ENCODE data around the gene MMD.

GRCh38 chr17:55443904-55444303, 22.3 kb upstream of the MMD start:
- TF ChIP-seq SP1 (IDR thresholded peaks at IDR 0.05) (no peak), SUZ12 (IDR thresholded peaks at IDR 0.05) (no peak), HDGF (IDR thresholded peaks at IDR 0.05; ENCODE audit: borderline replicate concordance) (no peak), TARDBP (IDR thresholded peaks at IDR 0.05) (no peak)
